Fibroblast of villous mesenchyme (primary cell): ENCODE results near the gene MPPED1. TPM values are rescaled to one million over a fixed set of nuclear protein-coding genes. Genes with fewer than 3 reads are reported as not detected.

ENCODE experiments used
- DNase-seq: peaks from one replicate; pipeline ENCODE4 v3.0.0-alpha.2; 2010; ENCODE audit warnings: low read depth
- H3K4me3 ChIP-seq: 2 replicates; pipeline ENCODE4 v1.5.1; 2011; ENCODE audit warnings: low read depth, mild to moderate bottlenecking, low read length
- CTCF ChIP-seq: IDR thresholded peaks from 2 replicates; pipeline ENCODE4 v1.5.1; 2012; ENCODE audit warnings: low read depth, mild to moderate bottlenecking, low read length; ENCODE audit not compliant: insufficient read depth
- total RNA-seq: library from RNA; depleted of rRNA; stranded (reverse); fragments of >200 nt; gene quantifications from 2 replicates; pipeline ENCODE4 v1.2.3, GENCODE V29; 2012

The MPPED1 gene
- total RNA-seq, 1 donor: not detected

- TF ChIP-seq CTCF: no peak
- no peak for DNase-seq
- H3K4me3 ChIP-seq: no peak overlapping the region
Measured at GRCh38 chr22:43487311-43488030, 75.7 kb downstream of the MPPED1 start.

DNA sequence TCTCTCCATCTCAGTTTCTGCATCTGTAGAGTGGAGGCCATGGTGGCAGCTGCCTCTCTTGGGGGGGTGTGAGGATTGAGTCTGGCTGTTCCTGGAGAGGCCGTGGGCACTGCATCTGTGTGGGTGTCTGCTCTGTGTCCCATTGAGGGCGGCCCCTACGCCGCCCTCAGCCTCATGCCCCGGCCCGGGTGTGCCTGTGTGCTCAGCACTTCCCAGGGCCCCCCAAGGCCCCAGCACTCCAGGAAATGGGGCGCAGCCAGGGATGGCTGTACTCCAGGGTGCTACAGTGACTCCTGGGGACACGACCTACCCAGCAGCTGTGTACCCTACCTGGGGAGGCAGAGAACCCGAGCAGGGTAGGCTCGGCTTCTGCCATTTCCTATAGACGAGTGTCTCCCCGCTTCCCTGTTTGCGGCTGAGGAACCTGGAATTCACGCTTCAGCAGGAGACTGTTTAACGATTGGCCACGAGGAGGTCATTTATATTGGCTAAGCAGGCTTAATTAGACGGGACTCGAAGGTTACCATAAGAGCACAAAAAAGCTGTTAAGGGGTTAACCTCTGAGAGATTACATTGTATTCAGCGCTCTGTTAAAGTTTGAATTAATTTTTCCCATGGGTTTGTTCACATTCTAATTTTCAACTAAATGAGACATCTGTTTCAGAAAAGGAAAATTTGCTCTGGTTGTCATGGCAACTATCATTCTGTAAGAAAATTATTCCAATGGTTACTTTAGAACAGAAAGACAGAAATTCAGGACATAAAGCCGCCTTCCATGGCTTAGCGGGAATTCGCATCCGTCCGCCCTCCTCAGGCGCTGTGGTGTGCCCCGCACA lies 76.4 kb downstream of the MPPED1 start:
- no peak for TF ChIP-seq CTCF
- H3K4me3 ChIP-seq: no peak overlapping the region

DNA sequence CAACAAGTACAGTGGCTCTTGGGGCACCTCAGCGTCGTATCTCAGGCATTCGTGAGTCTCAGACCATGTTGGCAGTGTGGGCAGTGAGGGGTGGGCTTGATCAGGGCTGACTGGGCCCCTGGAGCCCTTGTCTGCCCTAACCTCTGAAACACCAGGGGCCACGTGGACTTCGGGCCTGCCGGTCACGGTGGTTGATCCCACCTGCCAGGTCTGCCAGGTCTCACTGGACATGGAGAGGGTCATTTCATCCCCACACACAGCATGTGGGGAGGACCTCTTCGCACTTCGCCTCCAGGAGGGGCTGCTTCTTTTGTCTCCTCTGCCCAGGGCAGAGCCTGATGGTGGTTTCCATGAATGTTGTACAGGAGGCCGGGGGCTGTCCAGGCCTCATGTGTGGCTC lies 77.1 kb downstream of the MPPED1 start:
- TF ChIP-seq CTCF: no peak
- no peak overlapping the region for H3K4me3 ChIP-seq
- no peak for DNase-seq

More for the DNA sequence above, 76.4 kb downstream of the MPPED1 start:
- no peak for DNase-seq

- no peak for DNase-seq
- no peak overlapping the region for H3K4me3 ChIP-seq
- no peak for TF ChIP-seq CTCF
Measured at GRCh38 chr22:43490311-43490710, 78.5 kb downstream of the MPPED1 start.

DNA sequence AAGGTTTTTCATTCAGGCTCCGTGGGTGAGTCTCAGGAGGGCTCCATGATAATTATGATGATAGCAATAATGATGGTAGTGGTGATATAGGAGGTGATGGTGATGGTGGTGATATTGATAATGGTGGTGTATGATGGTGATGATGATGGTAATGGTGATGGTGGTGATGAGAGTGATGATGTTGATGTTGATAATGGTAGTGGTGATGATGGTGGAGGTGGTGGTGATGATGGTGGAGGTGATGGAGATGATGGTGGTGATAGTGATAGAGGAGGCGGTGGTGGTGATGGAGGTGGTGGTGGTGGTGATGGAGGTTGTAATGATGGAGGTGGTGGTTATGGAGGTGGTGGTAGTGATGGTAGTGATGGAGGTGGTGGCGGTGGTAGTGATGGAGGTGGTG lies 79.4 kb downstream of the MPPED1 start:
- no peak for DNase-seq
- H3K4me3 ChIP-seq: no peak overlapping the region
- TF ChIP-seq CTCF: no peak

GRCh38 chr22:43491737-43492136 lies 79.9 kb downstream of the MPPED1 start:
- DNase-seq: no peak
- H3K4me3 ChIP-seq: no peak overlapping the region
- no peak for TF ChIP-seq CTCF
